MG63 (cell line): ENCODE results near the gene LRRC59. TPM values are rescaled to one million over a fixed set of nuclear protein-coding genes. Genes with fewer than 3 reads are reported as not detected.
"Not testable (repeated sequence)": the region's sequence is repeated elsewhere in the genome, so short reads cannot be mapped to it uniquely, and the experiment has no call there.

Experiments used
- DNase-seq: peaks from one replicate; pipeline ENCODE4 v3.0.0-alpha.2; 2020
- H3K27me3 ChIP-seq: fragments of 250-450 bp; sonication (Bioruptor Pico); 2 replicates; pipeline ENCODE4 v1.5.1; 2020; ENCODE audit warnings: mild to moderate bottlenecking, moderate library complexity
- H3K36me3 ChIP-seq: fragments of 250-450 bp; sonication (Bioruptor Pico); 2 replicates; pipeline ENCODE4 v1.5.1; 2020; ENCODE audit warnings: mild to moderate bottlenecking, moderate library complexity
- H3K4me3 ChIP-seq: fragments of 250-450 bp; sonication (Bioruptor Pico); 2 replicates; pipeline ENCODE4 v1.5.1; 2020; ENCODE audit warnings: mild to moderate bottlenecking, moderate library complexity
- H3K9me3 ChIP-seq: fragments of 250-450 bp; sonication (Bioruptor Pico); 2 replicates; pipeline ENCODE4 v1.5.1; 2020; ENCODE audit warnings: mild to moderate bottlenecking, moderate library complexity
- total RNA-seq: library from RNA; depleted of rRNA; stranded (reverse); fragments of >200 nt; shearing (Covaris generic); gene quantifications from 2 replicates; pipeline ENCODE4 v1.2.3, GENCODE V29; 2014; ENCODE audit warnings: low replicate concordance; rRNA removed

Gene LRRC59
- 365 and 417 TPM in 2 replicates for total RNA-seq

DNA sequence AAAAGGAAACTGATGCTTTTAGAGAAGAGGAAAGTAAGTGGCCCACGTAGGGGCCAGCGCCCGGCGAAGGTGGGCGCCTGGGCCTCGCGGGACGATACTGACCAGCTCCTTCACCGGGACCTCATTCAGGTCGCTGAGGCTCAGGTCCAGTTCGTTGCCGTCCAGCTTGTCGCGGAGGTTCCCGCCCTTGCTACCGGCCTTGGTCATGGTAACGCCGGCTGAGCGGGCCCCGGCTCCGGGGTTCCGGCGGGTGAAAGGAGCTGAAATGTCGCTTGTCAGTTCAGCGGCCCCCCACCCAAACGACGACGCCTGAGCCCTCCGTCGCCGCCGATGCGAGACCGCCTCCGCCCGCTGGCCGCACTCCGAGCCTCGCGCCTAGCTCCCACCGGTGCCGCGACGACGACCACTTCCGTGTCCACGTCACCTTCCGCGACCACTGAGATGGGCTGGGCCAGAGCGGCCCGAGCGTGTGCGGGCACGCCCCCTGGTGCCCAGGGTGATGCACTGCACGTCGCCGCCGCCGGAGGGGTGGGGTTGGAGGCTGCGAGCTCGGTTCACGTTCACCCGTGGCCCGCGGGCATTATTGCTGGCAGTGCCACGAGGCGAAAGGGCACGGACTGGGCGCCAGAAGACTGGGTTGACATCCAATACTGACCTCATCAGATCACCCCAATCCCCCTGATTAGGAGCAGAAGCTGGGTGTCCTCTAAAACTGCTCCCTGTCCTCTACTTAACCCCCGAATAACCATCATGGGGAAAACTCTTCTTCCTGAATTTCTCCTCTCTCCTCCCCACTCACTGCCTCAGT lies at the start of gene LRRC59:
Gene LRRC59 (minus strand): TSS at position 413 of the 808 bp plus-strand sequence. CDS start 206 bp downstream, at position 207.
- peak; percentile 92 for DNase-seq
- peaks cover 49% of the 10 kb centered on the region for H3K36me3 ChIP-seq
- peak within 1 kb of the TSS; percentile 95 for H3K4me3 ChIP-seq
- no peaks in the 10 kb centered on the region for H3K9me3 ChIP-seq
- no peaks in the 10 kb centered on the region for H3K27me3 ChIP-seq

DNA sequence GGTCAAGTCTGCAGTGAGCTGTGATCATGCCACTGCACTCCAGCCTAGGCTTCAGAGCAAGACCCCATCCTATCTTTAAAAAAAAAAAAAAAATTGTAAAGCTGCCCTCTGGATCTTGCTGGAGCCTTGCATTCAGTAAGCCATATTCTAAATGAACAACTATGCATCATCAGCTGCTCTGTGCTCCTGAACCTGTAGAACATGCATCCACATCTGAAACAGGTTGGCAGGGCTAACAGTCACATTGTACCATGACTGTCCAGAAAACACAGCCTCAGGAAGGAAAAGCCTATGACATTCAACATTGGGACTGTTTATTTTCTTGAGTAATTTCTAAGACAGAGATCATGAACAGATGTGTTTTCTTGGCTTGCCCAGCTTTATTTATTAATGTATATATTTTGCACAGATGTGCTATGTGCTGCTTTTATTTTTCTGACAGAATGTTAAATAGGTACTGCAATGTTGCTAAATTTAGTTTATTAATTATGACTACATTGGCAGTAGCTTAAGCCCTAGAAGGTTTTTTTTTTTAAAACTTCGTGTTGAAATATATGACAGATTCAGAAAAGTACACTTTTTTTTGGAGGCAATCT lies 48.5 kb upstream of the LRRC59 start:
- DNase-seq: no peak
- H3K36me3 ChIP-seq: no peaks in the 10 kb centered on the region; the same call in 1 of the 2 replicates
- no peaks in the 10 kb centered on the region for H3K27me3 ChIP-seq
- no peaks in the 10 kb centered on the region for H3K9me3 ChIP-seq
- H3K4me3 ChIP-seq: no peak overlapping the region

DNA sequence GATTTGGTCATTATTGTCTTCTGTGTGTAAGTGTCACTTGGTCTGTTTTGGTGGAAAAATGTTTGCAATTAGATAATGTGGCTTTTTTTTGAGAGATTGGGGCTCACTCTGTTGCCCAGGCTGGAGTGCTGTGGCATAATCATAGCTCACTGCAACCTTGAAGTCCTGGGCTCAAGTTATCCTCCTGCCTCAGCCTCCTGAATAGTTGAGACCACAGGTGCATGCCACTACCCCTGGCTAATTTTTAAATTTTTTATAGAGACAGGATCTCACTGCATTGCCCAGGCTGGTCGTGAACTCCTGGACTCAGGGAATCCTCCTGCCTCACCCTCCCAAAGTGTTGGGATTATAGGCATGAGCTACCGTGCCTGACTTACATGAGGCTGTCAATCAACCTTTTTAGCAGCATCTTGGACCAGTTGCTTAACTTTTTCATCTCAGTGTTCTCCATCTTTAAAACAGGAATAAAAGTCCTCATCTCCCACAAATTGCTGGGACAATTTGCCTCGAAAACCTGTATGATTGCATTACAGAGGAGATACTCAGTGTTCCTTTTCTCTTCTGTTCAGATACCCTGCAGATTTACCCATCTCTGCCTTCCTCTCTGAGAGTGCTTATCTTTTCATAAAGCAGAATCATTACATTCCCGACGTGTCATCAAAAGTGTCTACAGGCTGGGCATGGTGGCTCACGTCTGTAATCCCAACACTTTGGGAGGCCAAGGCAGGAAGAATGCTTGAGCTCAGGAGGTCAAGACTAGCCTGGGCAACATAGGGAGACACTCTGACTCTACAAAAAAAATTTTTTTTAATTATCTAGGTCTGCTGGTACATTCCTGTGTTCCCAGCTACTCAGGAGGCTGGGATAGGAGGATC lies 47.8 kb upstream of the LRRC59 start:
- H3K27me3 ChIP-seq: no peaks in the 10 kb centered on the region
- H3K9me3 ChIP-seq: no peaks in the 10 kb centered on the region
- no peaks in the 10 kb centered on the region; the same call in 1 of the 2 replicates for H3K36me3 ChIP-seq
- no peak overlapping the region for H3K4me3 ChIP-seq
- no peak for DNase-seq

DNA sequence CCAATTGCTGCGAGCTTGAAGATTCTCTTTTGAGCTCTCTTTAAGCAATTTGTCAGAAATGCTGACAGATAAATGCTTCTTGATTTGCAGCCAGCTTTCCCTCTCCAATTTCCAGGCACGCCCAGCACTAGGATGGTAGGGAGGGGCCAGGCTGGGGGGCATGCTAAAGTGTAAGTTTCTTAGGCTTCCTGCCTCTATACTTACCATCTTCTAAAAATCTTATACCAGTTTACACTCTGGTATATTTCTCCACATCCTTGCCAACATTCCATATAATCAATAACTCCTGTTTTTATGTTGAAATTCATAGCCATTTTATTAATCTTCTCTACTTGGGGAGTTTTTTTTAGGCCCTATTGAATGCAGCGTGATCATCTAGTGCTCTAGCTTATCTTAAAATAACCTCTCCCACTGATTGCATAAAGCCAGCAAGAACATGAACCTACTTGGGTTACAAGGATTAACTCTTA lies 46.2 kb upstream of the LRRC59 start:
- H3K4me3 ChIP-seq: no peak overlapping the region
- no peaks in the 10 kb centered on the region for H3K9me3 ChIP-seq
- H3K36me3 ChIP-seq: peaks cover 3% of the 10 kb centered on the region; the same call in 1 of the 2 replicates
- no peaks in the 10 kb centered on the region for H3K27me3 ChIP-seq
- no peak for DNase-seq

DNA sequence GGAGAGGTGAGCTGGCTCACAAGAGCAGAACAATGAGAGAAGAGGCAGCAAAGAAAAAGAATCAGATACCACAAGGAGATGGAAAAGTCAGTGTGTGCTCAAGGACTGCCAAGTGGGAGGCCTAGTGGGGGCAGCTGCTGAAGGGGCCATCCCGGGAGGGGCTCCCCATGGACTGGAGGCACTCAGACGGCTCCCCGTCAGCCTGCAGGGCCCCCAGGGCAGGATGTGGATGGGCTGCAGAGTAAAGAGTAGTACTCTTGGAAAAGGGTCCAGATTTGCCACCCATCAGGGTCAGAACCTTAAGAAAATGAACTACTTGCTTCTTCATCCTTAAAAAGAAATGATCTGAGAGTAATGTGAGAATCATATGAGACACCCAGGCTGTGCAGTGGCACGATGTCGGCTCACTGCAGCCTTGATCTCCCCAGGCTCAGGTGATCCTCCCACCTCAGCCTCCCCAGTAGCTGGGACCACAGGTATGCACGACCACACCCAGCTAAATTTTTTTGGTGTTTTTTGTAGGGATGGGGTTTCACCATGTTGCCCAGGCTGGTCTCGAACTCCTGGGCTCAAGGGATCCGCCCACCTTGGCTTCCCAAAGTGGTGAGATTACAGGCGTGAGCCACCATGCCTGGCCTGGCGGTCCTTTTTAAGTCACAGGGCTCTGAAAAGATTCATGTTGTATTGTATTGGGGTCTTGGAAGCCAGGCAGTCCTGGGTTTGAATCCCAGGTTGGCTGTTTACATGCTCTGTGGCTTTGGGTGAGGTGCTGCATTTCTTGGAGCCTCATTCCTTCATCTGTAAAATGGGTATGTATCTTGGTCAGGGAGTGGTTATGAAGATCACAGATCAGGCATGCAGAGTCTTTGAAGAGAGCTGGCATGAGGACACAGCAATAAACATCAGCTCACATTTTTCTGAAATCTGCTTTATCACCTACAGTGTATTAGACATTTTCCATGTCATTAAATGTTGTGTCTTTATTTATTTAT lies 43.8 kb upstream of the LRRC59 start:
- H3K9me3 ChIP-seq: no peaks in the 10 kb centered on the region

DNA sequence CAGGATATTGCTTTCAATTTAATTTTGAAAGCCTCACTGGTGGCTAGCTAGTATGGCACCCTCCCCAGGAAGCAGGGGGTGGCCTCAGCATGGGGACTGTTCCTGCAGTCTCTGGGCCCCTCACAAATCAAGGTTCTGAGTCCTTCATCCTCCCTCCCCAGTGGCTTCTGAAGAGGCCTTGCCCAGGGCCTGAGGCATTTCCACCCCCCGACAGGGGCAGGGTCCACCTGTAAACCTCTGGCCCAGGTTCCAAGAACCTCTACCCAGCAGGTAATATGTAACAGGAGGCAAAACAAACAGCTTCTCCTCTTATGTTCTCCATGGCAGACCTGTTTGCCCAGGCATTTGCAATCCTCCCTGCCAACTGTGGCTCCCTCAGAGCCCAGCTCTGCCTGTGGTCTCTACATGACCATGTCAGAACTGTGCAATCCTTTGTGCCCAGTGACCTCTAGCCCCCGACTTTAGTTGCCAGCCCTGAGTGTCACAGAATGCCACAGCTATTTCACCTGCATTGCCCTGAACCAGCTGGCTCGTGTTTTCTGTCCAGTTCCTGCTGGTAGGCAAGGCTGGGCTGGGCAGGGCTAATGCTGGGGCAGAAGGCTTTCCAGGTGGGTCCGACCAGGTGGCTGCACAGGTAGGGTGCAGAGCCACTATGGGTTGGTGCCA lies 43.0 kb upstream of the LRRC59 start:
- no peak overlapping the region for H3K4me3 ChIP-seq
- H3K27me3 ChIP-seq: no peaks in the 10 kb centered on the region
- DNase-seq: no peak
- H3K36me3 ChIP-seq: peaks cover 3% of the 10 kb centered on the region; the same call in 1 of the 2 replicates
- no peaks in the 10 kb centered on the region for H3K9me3 ChIP-seq

More for the DNA sequence above, 43.8 kb upstream of the LRRC59 start:
- peaks cover 3% of the 10 kb centered on the region; the same call in 1 of the 2 replicates for H3K36me3 ChIP-seq
- no peak overlapping the region for H3K4me3 ChIP-seq
- DNase-seq: no peak
- H3K27me3 ChIP-seq: no peaks in the 10 kb centered on the region

DNA sequence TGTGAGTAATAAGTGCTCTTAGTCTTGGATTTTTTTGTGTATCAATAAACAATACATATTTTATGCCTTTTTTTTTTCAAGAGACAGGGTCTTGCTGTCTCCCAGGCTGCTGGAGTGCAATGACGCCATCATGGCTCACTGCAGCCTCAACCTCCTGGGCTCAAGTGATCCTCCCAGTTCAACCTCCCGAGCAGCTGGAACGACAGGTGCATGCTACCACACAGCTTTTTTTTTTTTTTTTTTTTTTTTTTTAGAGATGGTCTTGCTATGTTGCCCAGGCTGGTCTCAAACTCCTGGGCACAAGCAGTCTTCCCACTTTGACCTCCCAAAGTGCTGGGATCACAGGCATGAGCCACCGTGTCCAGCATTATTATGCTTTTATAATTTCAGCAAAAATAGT lies 41.7 kb upstream of the LRRC59 start:
- no peak overlapping the region for H3K4me3 ChIP-seq
- no peak for DNase-seq
- no peaks in the 10 kb centered on the region for H3K27me3 ChIP-seq
- H3K36me3 ChIP-seq: peaks cover 3% of the 10 kb centered on the region; the same call in 1 of the 2 replicates
- no peaks in the 10 kb centered on the region for H3K9me3 ChIP-seq

DNA sequence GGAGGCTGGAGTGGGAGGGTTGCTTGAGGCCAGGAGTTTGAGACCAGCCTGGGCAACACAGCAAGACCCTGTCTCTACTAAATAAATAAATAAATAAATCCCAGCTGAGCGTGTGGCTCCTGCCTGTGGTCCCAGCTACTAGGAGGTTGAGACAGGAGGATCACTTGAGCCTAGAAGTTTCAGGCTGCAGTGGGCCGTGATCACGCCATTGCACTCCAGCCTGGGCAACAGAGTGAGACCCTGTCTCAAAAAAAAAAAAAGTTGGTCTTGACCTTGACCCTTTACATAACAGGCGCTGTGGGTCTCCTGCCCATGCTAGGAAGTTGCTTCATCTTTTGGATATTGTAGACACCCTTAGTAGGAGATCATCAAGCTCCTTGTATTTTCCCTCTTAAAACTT lies 40.1 kb upstream of the LRRC59 start:
- H3K27me3 ChIP-seq: no peaks in the 10 kb centered on the region
- H3K36me3 ChIP-seq: peaks cover 3% of the 10 kb centered on the region; the same call in 1 of the 2 replicates
- DNase-seq: no peak
- no peaks in the 10 kb centered on the region for H3K9me3 ChIP-seq
- no peak overlapping the region for H3K4me3 ChIP-seq

DNA sequence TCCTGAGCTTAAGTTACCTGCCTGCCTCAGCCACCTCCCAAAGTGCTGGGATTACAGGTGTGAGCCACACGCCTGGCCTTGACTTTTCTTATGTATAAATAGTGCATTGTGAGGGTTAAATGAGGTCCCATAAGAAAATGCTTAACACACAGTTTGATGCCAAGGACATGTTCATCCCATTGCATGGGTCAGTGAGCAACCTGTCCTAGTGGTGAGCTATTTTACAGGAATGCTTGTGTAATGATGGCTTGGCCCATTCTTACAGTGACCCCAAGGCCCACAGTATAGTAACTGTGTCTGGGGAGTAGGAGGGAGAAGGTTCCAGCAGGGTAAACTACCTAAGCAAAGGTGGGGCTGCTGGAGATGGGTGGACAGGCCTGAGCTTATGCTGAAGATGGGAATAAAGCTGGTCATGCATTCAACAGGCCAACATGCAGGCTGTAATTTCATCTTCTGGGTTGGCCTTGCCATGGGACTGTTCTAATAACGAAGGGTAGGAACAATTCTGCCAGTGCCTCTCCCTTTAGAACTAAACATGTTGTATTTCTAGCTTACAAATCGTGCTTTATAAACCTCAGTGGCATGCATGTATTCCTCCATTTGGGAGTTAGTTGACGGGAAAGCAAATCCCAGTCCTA lies 34.9 kb upstream of the LRRC59 start:
- Histone ChIP-seq H3K27me3 (no peaks in the 10 kb centered on the region), H3K4me3 (no peak overlapping the region), H3K36me3 (no peaks in the 10 kb centered on the region; the same call in 1 of the 2 replicates), H3K9me3 (no peaks in the 10 kb centered on the region)
- DNase-seq: no peak

DNA sequence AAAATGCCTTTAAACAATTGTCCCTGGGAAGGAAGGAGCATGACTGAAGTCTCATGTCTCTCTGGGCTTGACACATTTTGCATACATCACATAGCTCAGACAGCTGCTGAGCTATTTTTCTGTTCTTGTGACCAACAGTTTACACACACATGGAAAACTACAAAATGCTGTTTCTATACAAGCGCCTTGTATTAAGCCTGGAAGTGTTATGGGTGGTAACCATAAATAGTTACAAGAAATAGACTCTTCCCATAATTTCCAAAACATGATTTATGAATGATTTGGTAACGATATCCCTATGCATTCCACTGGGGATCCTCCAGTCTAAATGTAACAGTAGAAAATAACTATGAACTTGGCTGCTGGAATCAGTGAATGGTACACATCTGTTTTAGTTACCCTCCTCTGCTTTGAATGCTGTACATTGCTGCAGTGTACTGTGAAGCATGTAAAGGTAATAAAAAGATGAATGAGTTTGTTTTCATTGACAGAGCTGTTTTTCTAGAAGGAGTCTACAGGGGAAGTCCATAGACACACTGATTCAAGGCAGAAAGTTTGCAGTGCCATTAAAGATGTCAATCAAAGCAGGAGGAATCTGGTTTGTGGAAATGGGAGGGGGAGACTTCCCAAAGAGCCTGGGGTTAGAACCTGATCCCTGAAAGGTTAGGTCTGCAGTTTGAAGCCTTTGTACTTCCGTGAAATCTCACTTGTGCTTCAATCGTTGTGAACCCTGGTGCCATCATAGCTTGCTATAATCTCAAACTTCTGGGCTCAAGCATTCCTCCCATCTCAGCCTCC lies 33.7 kb upstream of the LRRC59 start:
- no peak overlapping the region for H3K4me3 ChIP-seq
- DNase-seq: no peak

DNA sequence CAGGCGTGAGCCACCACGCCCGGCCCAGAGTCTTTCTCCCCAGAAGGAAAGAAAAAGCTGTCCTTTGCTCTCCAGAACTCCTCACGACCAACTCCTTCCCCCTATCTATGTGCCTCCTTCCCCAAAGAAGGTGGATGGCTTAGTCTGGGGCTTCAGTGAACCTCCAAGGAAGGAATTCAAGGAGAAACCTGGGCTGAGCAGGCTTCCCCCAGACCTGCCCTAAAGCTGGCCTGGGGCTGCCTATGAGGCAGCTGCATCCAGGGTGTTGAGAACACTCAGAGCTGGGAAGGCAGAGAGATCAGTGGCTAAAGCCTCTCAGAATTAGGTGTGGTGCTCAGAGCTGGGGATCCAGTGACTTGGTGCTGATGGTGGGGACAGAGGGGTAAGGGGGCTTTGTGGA lies 32.5 kb upstream of the LRRC59 start:
- H3K9me3 ChIP-seq: no peaks in the 10 kb centered on the region
- H3K36me3 ChIP-seq: no peaks in the 10 kb centered on the region; the same call in 1 of the 2 replicates
- DNase-seq: no peak
- H3K4me3 ChIP-seq: no peak overlapping the region
- H3K27me3 ChIP-seq: no peaks in the 10 kb centered on the region

More for the DNA sequence above, 33.7 kb upstream of the LRRC59 start:
- Histone ChIP-seq H3K9me3 (no peaks in the 10 kb centered on the region), H3K27me3 (no peaks in the 10 kb centered on the region), H3K36me3 (no peaks in the 10 kb centered on the region; the same call in 1 of the 2 replicates)

DNA sequence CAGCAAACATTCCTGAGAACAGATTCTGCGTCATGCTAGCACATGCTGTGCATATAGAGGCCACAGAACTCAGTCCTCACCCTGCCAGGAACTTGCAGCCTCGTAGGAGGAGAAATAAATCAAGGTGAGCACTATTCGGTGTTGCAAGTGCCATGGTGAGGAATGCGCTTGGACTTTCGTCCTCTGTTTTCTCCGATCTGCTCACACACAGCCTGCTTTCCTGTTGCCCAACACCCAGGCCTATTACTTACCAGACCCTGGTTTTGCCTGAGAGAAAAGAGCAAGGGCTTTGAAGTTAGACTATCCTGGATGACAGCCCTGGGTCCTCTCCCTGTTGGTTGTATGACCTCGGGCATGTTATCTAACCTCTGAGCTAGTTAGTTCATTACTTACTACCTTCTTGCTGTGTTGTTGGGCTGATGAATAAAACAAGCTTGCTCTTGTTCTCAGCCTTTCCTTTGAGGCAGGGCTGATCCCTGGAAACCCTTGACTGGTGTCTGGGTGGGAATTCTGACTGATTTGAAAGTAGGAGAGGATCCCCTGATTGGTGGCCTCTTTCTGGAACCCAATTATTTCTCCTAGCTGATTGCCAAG lies 31.6 kb upstream of the LRRC59 start:
- Histone ChIP-seq H3K9me3 (no peaks in the 10 kb centered on the region), H3K4me3 (no peak overlapping the region), H3K36me3 (no peaks in the 10 kb centered on the region; the same call in 1 of the 2 replicates), H3K27me3 (no peaks in the 10 kb centered on the region)
- no peak for DNase-seq

DNA sequence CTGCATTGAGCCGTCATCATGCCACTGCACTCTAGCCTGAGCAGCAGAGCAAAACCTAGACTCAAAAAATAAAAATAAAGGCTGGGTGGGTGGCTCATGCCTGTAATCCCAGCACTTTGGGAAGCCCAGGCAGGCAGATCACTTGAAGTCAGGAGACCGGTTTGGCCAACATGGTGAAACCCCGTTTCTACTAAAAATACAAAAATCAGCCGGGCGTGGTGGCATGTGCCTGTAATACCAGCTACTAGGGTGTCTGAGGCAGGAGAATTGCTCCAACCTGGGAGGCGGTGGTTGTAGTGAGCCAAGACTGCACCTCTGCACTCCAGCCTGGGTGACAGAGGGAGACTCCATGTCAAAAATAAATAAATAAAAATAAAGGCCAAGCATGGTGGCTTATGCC lies 30.8 kb upstream of the LRRC59 start:
- not testable (repeated sequence) for DNase-seq, H3K27me3 ChIP-seq, H3K9me3 ChIP-seq, H3K36me3 ChIP-seq, H3K4me3 ChIP-seq
